Ovary (tissue), 9 donors: ENCODE results near the gene CACNA1H. TPM values are rescaled to one million over a fixed set of nuclear protein-coding genes. Genes with fewer than 3 reads are reported as not detected.

Experiments
- DNase-seq, 5 donors: peaks; one replicate each; pipeline ENCODE4 v3.0.0-alpha.2; 2019 to 2020
- H3K27ac ChIP-seq, 2 donors: fragments of 200-600 bp; one replicate each; pipeline versions ENCODE4 v1.5.1 to v1.8.0; 2019 to 2022
- H3K27me3 ChIP-seq: fragments of 200-600 bp; one replicate; pipeline ENCODE4 v1.8.0; 2022
- H3K36me3 ChIP-seq: fragments of 200-600 bp; sonication (generic); one replicate; pipeline ENCODE4 v1.5.1; 2019
- H3K4me1 ChIP-seq: one replicate; pipeline ENCODE4 v1.8.1; 2013; ENCODE audit warnings: mild to moderate bottlenecking, moderate library complexity; ENCODE audit not compliant: insufficient read depth
- H3K4me3 ChIP-seq: fragments of 200-600 bp; sonication (generic); one replicate; pipeline ENCODE4 v1.5.1; 2017
- H3K9me3 ChIP-seq, 2 donors: fragments of 200-600 bp in 1 of 2; sonication (generic) in 1 of 2; one replicate each; pipeline versions ENCODE4 v1.5.1 to v1.8.1; 2013 to 2019; ENCODE audit warnings: mild to moderate bottlenecking in 1 of 2, moderate library complexity in 1 of 2
- CTCF ChIP-seq, 3 donors: fragments of 450-650 bp in 2 of 3; fragments of 200-600 bp in 1 of 3; IDR thresholded peaks; one replicate each; pipeline versions ENCODE4 v1.5.1 to v1.8.0; 2016 to 2022; ENCODE audit warnings: antibody characterized with exemption in 3 of 3, mild to moderate bottlenecking in 1 of 3
- EP300 ChIP-seq: sonication (generic); formaldehyde crosslinking; IDR thresholded peaks from one replicate; pipeline ENCODE4 v1.6.1; 2017; ENCODE audit warnings: antibody characterized with exemption
- POLR2A ChIP-seq: fragments of 450-650 bp; IDR thresholded peaks from one replicate; pipeline ENCODE4 v1.6.1; 2017; ENCODE audit warnings: antibody characterized with exemption, mild to moderate bottlenecking, moderate library complexity
- WGBS, 3 donors: extraction: QIAGEN DNeasy Blood & Tissue Kit in 1 of 3; methylation state at CpG; one replicate each; pipeline versions ENCODE4 v1.1.5 to v1.1.7; 2013 to 2017; 5-methylcytosine and 5-hydroxymethylcytosine counted together
- intact Hi-C, 4 donors: fragments of 100-400 bp; cut with DNase I; formaldehyde crosslinking; loops; one replicate each; pipeline versions ENCODE4 v1.11.0 to v1.15.1; 2022 to 2023
- polyA plus RNA-seq, 2 donors: library from polyadenylated mRNA; stranded (reverse); fragments of 200-250 nt in 1 of 2; fragments of 350-450 nt in 1 of 2; fragmentation: Illumina TruSeq in 1 of 2; extraction: RNeasy Lipid Tissue Mini Kit (QIAGEN cat#74804) in 1 of 2; gene quantifications; one replicate each; pipeline ENCODE4 v1.2.3, GENCODE V29; 2013 to 2014
- total RNA-seq, 7 donors: library from RNA; depleted of rRNA in 2 of 7; stranded (reverse); fragments of >200 nt in 2 of 7; fragmentation: NEBNext Ultra II Directional in 3 of 7; extraction: Animal tissue kit (Norgen Biotek cat#: 25700) in 3 of 7; gene quantifications; one replicate each; pipeline versions ENCODE4 v1.1.0 to v1.2.4, GENCODE V29; 2016 to 2023
- donor health status: DM: no; HTN: no; CAD: no; lungs with moderate emphysema.
- donor health status: DM: no; HTN: no; CAD: no.
- donor health status: Bipolar disorder and iron deficiency.
- donor health status: DM: yes; HTN: yes; CAD: no.
- donor health status: DM: no; HTN: no; CAD: no.
- donor health status: DM: yes; HTN: yes; CAD: no.

The CACNA1H gene
- total and polyA plus RNA-seq, 9 donors, result 7.3 to 217 (median 106) TPM

GRCh38 chr16:1117176-1117900, 35.6 kb upstream of the CACNA1H start:
- intact Hi-C loops, result no loop called here
- no peaks in the 10 kb centered on the region for H3K4me1 ChIP-seq

DNA sequence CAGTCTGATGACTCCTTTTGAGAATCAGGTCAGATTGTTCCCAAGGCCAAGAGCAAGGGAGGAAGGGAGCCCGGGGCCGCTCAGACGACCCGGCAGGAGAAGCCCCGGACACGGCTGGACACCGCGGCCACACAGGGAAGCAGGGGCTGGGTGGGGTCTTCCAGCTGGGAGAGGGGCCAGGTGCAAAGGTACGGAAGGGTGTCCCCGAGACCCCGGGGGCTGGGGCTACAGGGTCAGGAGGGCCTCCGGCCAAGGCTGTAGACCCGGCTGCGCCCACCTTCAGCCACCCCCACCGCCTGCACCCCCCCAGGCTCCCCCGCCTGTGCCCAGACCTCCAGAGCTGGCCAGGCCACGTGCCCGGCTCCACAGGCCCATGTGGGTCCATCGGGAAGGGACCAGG, 35.0 kb upstream of the CACNA1H start:
- Histone ChIP-seq H3K27ac (no peak overlapping the region), H3K9me3 (no peaks in the 10 kb centered on the region), H3K27me3 (no peaks in the 10 kb centered on the region), H3K4me1 (no peaks in the 10 kb centered on the region), H3K4me3 (no peak overlapping the region), H3K36me3 (no peaks in the 10 kb centered on the region)
- TF ChIP-seq POLR2A (no peak), EP300 (no peak), CTCF (IDR thresholded peaks at IDR 0.05) (no peak)
- DNase-seq, result no peak
- intact Hi-C loops, result no loop called here
- WGBS, 3 donors, result 44 to 66% (median 52%) methylated on average over 17 to 19 of the region's 19 CpGs

More at GRCh38 chr16:1117176-1117900, 35.6 kb upstream of the CACNA1H start:
- DNase-seq, result no peak
- no peak overlapping the region for H3K27ac ChIP-seq
- H3K9me3 ChIP-seq, result no peaks in the 10 kb centered on the region
- no peak for TF ChIP-seq CTCF (IDR thresholded peaks at IDR 0.05)
- no peak for TF ChIP-seq EP300
- no peak for TF ChIP-seq POLR2A
- no peaks in the 10 kb centered on the region for H3K27me3 ChIP-seq
- H3K4me3 ChIP-seq, result no peak overlapping the region
- H3K36me3 ChIP-seq, result no peaks in the 10 kb centered on the region
- WGBS, 3 donors, result 33 to 48% (median 39%) methylated on average over 33 to 34 of the region's 34 CpGs

- no peaks in the 10 kb centered on the region for H3K36me3 ChIP-seq
- intact Hi-C loops, result no loop called here
- no peak overlapping the region for H3K4me3 ChIP-seq
- TF ChIP-seq CTCF (IDR thresholded peaks at IDR 0.05), result no peak
- no peak for TF ChIP-seq POLR2A
- TF ChIP-seq EP300, result no peak
- no peak for DNase-seq
- H3K4me1 ChIP-seq, result no peaks in the 10 kb centered on the region
- H3K27ac ChIP-seq, result no peak overlapping the region
- H3K27me3 ChIP-seq, result no peaks in the 10 kb centered on the region
- no peaks in the 10 kb centered on the region for H3K9me3 ChIP-seq
- 75 to 86% (median 83%) methylated on average over 19 of the region's 19 CpGs for WGBS, 3 donors
Observed at GRCh38 chr16:1119129-1119528, 33.8 kb upstream of the CACNA1H start.

DNA sequence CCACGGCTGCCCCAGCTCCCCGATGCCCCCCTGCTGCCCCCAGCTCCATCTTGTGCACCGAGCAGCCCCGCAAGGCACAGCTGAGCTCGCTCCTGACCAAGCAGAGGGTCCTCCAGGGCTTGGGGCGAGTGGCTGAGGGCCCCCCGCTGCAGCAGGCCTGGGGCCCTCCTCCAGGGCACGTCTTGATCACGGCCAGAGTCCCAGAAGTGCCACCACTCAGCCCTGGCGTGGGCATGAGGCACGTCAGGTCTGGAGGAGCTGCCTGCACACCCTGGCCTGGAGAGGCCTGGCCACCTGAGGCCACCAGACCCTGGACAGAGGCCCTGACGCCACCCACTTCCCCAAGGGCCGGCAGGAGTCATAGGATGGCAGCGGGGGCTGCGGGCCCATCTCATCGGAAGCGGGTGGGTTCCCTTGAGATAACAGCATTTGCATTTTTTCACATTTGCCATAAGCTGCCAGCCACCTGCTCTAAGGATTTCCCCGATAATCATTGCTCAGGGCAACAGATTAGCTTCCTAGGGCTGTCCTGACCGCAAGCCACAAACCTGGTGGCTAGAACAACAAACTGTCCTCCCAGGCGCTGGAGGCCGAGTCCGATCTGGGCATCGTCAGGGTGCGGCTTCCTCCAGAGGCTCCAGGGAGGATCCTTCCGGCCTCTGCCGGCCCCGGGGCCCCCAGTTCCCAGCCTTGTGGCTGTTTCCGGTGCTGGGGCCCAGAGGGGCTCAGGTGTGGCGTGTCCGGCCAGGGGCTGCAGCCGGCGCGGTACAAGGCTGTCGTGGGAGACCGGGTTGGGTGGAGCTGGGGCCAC, 32.9 kb upstream of the CACNA1H start:
- no peaks in the 10 kb centered on the region for H3K27me3 ChIP-seq
- H3K9me3 ChIP-seq, result no peaks in the 10 kb centered on the region
- H3K4me1 ChIP-seq, result no peaks in the 10 kb centered on the region
- H3K27ac ChIP-seq, result no peak overlapping the region
- H3K36me3 ChIP-seq, result no peaks in the 10 kb centered on the region
- no peak for TF ChIP-seq POLR2A
- no peak for TF ChIP-seq EP300
- no peak for TF ChIP-seq CTCF (IDR thresholded peaks at IDR 0.05)
- no peak overlapping the region for H3K4me3 ChIP-seq
- 79 to 86% (median 85%) methylated on average over 28 to 35 of the region's 35 CpGs for WGBS, 3 donors
- no peak for DNase-seq
- intact Hi-C loops, result no loop called here
